DND-41 (cell line): Measurements from ENCODE around the gene CLVS2.

ENCODE experiments used
- ATAC-seq: fragments of 200-7000 bp; cut with Tn5 transposase; 3 replicates; pipeline ENCODE4 v1.9.1; 2021; ENCODE audit warnings: low read depth; ENCODE audit not compliant: insufficient read depth
- DNase-seq: peaks from one replicate; pipeline ENCODE4 v3.0.0-alpha.2; 2020
- H2AFZ ChIP-seq: 2 replicates; pipeline ENCODE4 v1.6.0; 2012; ENCODE audit warnings: low read depth, low read length
- H3K27ac ChIP-seq: 2 replicates; pipeline ENCODE4 v1.5.1; 2012; ENCODE audit warnings: low read length, inconsistent platforms
- H3K27me3 ChIP-seq: fragments of 200-600 bp; sonication (generic); 2 replicates; pipeline ENCODE4 v1.6.0; 2012; ENCODE audit warnings: low read length, mild to moderate bottlenecking, inconsistent platforms; ENCODE audit not compliant: insufficient read depth, poor library complexity
- H3K36me3 ChIP-seq: 2 replicates; pipeline ENCODE4 v1.5.1; 2012; ENCODE audit warnings: low read length, inconsistent platforms; ENCODE audit not compliant: insufficient read depth
- H3K4me1 ChIP-seq: 2 replicates; pipeline ENCODE4 v1.5.1; 2012; ENCODE audit warnings: mild to moderate bottlenecking, low read length; ENCODE audit not compliant: insufficient read depth
- H3K4me2 ChIP-seq: 2 replicates; pipeline ENCODE4 v1.6.0; 2012; ENCODE audit warnings: mild to moderate bottlenecking, moderate library complexity, low read length, inconsistent platforms; ENCODE audit not compliant: insufficient read depth
- H3K4me3 ChIP-seq, 2 experiments: fragments of 200-600 bp in 1 of 2; shearing (Covaris generic) in 1 of 2; 2 replicates each; pipeline ENCODE4 v1.5.1; 2012 to 2016; ENCODE audit warnings: inconsistent platforms in 2 of 2, low read length in 2 of 2, mild to moderate bottlenecking in 2 of 2, low read depth in 1 of 2, moderate library complexity in 1 of 2
- H3K79me2 ChIP-seq: 2 replicates; pipeline ENCODE4 v1.6.0; 2012; ENCODE audit warnings: low read length, inconsistent platforms; ENCODE audit not compliant: insufficient read depth
- H3K9ac ChIP-seq: 2 replicates; pipeline ENCODE4 v1.6.0; 2012; ENCODE audit warnings: low read depth, mild to moderate bottlenecking, inconsistent platforms, low read length, moderate library complexity
- H3K9me3 ChIP-seq: 2 replicates; pipeline ENCODE4 v1.5.1; 2012; ENCODE audit warnings: low read length, moderate library complexity, mild to moderate bottlenecking, inconsistent platforms; ENCODE audit not compliant: insufficient read depth, severe bottlenecking
- H4K20me1 ChIP-seq: 2 replicates; pipeline ENCODE4 v1.6.0; 2012; ENCODE audit warnings: low read length; ENCODE audit not compliant: insufficient read depth
- CTCF ChIP-seq: IDR thresholded peaks from 2 replicates; pipeline ENCODE4 v1.5.1; 2012; ENCODE audit warnings: borderline replicate concordance, low read length, moderate library complexity, mild to moderate bottlenecking; ENCODE audit not compliant: poor library complexity, severe bottlenecking; ENCODE audit errors: extremely low read depth
- EZH2 ChIP-seq: IDR thresholded peaks from 3 replicates; pipeline ENCODE4 v1.6.1; 2012; ENCODE audit warnings: borderline replicate concordance, low read depth, mild to moderate bottlenecking, moderate library complexity, low read length, inconsistent platforms; ENCODE audit not compliant: severe bottlenecking

The CLVS2 gene

GRCh38 chr6:123064038-123064437, 68.0 kb downstream of the CLVS2 start:
- no peaks in the 10 kb centered on the region for H3K27me3 ChIP-seq
- H2AFZ ChIP-seq, result peak overlapping the region; percentile 58
- no peak for TF ChIP-seq EZH2
- no peak for TF ChIP-seq CTCF
- no peaks in the 10 kb centered on the region for H4K20me1 ChIP-seq
- no peaks in the 10 kb centered on the region for H3K9me3 ChIP-seq
- H3K9ac ChIP-seq, result peak overlapping the region; percentile 50
- peak; percentile 26 for DNase-seq
- no peak overlapping the region; a peak in 1 of 4 replicates for H3K4me3 ChIP-seq
- H3K79me2 ChIP-seq, result no peaks in the 10 kb centered on the region
- H3K36me3 ChIP-seq, result no peaks in the 10 kb centered on the region
- ATAC-seq, result peak; percentile 81
- H3K4me1 ChIP-seq, result peaks cover 51% of the 10 kb centered on the region
- peak overlapping the region; percentile 91 for H3K27ac ChIP-seq
- peak overlapping the region; percentile 43 for H3K4me2 ChIP-seq

GRCh38 chr6:123074616-123075015, 78.6 kb downstream of the CLVS2 start:
- Histone ChIP-seq H3K27ac (no peak overlapping the region), H3K4me3 (no peak overlapping the region), H2AFZ (no peak overlapping the region), H3K4me2 (no peak overlapping the region), H3K27me3 (no peaks in the 10 kb centered on the region), H4K20me1 (no peaks in the 10 kb centered on the region), H3K4me1 (peaks cover 19% of the 10 kb centered on the region), H3K9me3 (no peaks in the 10 kb centered on the region), H3K36me3 (no peaks in the 10 kb centered on the region), H3K79me2 (no peaks in the 10 kb centered on the region), H3K9ac (no peak overlapping the region)
- ATAC-seq, result no peak
- no peak for DNase-seq
- TF ChIP-seq CTCF (no peak), EZH2 (no peak)

GRCh38 chr6:123085403-123085802, 89.4 kb downstream of the CLVS2 start:
- Histone ChIP-seq H3K4me3 (no peak overlapping the region), H3K4me2 (no peak overlapping the region), H3K9me3 (peaks cover 2% of the 10 kb centered on the region), H2AFZ (no peak overlapping the region; the same call in 1 of the 2 replicates), H3K27ac (no peak overlapping the region), H3K27me3 (no peaks in the 10 kb centered on the region), H3K79me2 (no peaks in the 10 kb centered on the region), H4K20me1 (no peaks in the 10 kb centered on the region), H3K4me1 (no peaks in the 10 kb centered on the region), H3K9ac (no peak overlapping the region), H3K36me3 (no peaks in the 10 kb centered on the region)
- DNase-seq, result no peak
- no peak for ATAC-seq
- no peak for TF ChIP-seq EZH2
- no peak for TF ChIP-seq CTCF

- Histone ChIP-seq H3K27ac (no peak overlapping the region), H3K9ac (no peak overlapping the region), H2AFZ (no peak overlapping the region), H4K20me1 (no peaks in the 10 kb centered on the region), H3K4me2 (no peak overlapping the region), H3K4me1 (no peaks in the 10 kb centered on the region), H3K36me3 (no peaks in the 10 kb centered on the region), H3K9me3 (no peaks in the 10 kb centered on the region), H3K27me3 (no peaks in the 10 kb centered on the region), H3K79me2 (no peaks in the 10 kb centered on the region), H3K4me3 (no peak overlapping the region)
- TF ChIP-seq EZH2 (no peak), CTCF (no peak)
- no peak for DNase-seq
- no peak for ATAC-seq
These were observed 93.2 kb downstream of the CLVS2 start for GRCh38 chr6:123089226-123089625.
